ENCODE measurements around the gene GRM8.
"Not testable (repeated sequence)": the region's sequence is repeated elsewhere in the genome, so short reads cannot be mapped to it uniquely, and the experiment has no call there.

GRM8 gene

GRCh38 chr7:127021857-127022256, 230.9 kb downstream of the GRM8 start:
- DNase-seq, result no peak

- no peak for DNase-seq
These were observed 231.6 kb downstream of the GRM8 start for GRCh38 chr7:127021019-127021738.

- DNase-seq, result no peak
These were observed 233.9 kb downstream of the GRM8 start for GRCh38 chr7:127018889-127019288.

GRCh38 chr7:127017196-127017595, 235.5 kb downstream of the GRM8 start:
- DNase-seq, result no peak

GRCh38 chr7:127000725-127001124, 252.0 kb downstream of the GRM8 start:
- no peak for DNase-seq

GRCh38 chr7:126996659-126997058, 256.1 kb downstream of the GRM8 start:
- no peak for DNase-seq

GRCh38 chr7:126993626-126994213, 259.0 kb downstream of the GRM8 start:
- DNase-seq, result no peak

GRCh38 chr7:126988022-126988421, 264.7 kb downstream of the GRM8 start:
- DNase-seq, result no peak

GRCh38 chr7:126979722-126980121, 273.0 kb downstream of the GRM8 start:
- no peak for DNase-seq

- DNase-seq, result no peak
These were observed 273.9 kb downstream of the GRM8 start for GRCh38 chr7:126978865-126979264.

GRCh38 chr7:126973066-126973465, 279.7 kb downstream of the GRM8 start:
- DNase-seq, result no peak

- DNase-seq, result no peak
These were observed 280.2 kb downstream of the GRM8 start for GRCh38 chr7:126972571-126972970.

GRCh38 chr7:126959649-126960048, 293.1 kb downstream of the GRM8 start:
- no peak for DNase-seq

- DNase-seq, result no peak
These were observed 294.4 kb downstream of the GRM8 start for GRCh38 chr7:126958367-126958766.

- no peak for DNase-seq
These were observed 295.3 kb downstream of the GRM8 start for GRCh38 chr7:126957443-126957842.

GRCh38 chr7:126953461-126953860, 299.3 kb downstream of the GRM8 start:
- no peak for DNase-seq

GRCh38 chr7:126948664-126949063, 304.1 kb downstream of the GRM8 start:
- DNase-seq, result no peak

GRCh38 chr7:126940723-126941307, 311.9 kb downstream of the GRM8 start:
- DNase-seq, result no peak

- no peak for DNase-seq
These were observed 315.6 kb downstream of the GRM8 start for GRCh38 chr7:126937171-126937570.

GRCh38 chr7:126931581-126931980, 321.2 kb downstream of the GRM8 start:
- DNase-seq, result no peak

GRCh38 chr7:126930166-126930565, 322.6 kb downstream of the GRM8 start:
- DNase-seq, result no peak

GRCh38 chr7:126924477-126924876, 328.3 kb downstream of the GRM8 start:
- DNase-seq, result no peak

GRCh38 chr7:126911627-126912026, 341.1 kb downstream of the GRM8 start:
- DNase-seq, result not testable (repeated sequence)

- DNase-seq, result not testable (repeated sequence)
These were observed 344.2 kb downstream of the GRM8 start for GRCh38 chr7:126908564-126908963.
